Hepatocyte (in vitro differentiated cells): ENCODE data around the gene LHX3. TPM values are rescaled to one million over a fixed set of nuclear protein-coding genes. Genes with fewer than 3 reads are reported as not detected.

ENCODE experiments used
- DNase-seq: peaks from one replicate; pipeline ENCODE4 v3.0.0-alpha.2; 2016; ENCODE audit warnings: low spot score
- H2AFZ ChIP-seq: fragments of 200-600 bp; sonication (generic); 2 replicates; pipeline ENCODE4 v1.6.0; 2016; ENCODE audit warnings: antibody characterized with exemption, mild to moderate bottlenecking
- H3K27ac ChIP-seq: fragments of 200-600 bp; sonication (generic); 2 replicates; pipeline ENCODE4 v1.5.1; 2016; ENCODE audit warnings: mild to moderate bottlenecking
- H3K27me3 ChIP-seq: fragments of 200-600 bp; sonication (generic); 2 replicates; pipeline ENCODE4 v1.6.1; 2016
- H3K36me3 ChIP-seq: fragments of 200-600 bp; sonication (generic); replicated peaks from 2 replicates; pipeline ENCODE4 v1.5.1; 2016; ENCODE audit warnings: low read depth; ENCODE audit not compliant: insufficient read depth
- H3K4me1 ChIP-seq: fragments of 200-600 bp; sonication (generic); 2 replicates; pipeline ENCODE4 v1.5.1; 2016; ENCODE audit warnings: mild to moderate bottlenecking, moderate library complexity; ENCODE audit not compliant: insufficient read depth
- H3K4me2 ChIP-seq: fragments of 200-600 bp; sonication (generic); 2 replicates; pipeline ENCODE4 v1.6.0; 2016
- H3K4me3 ChIP-seq: fragments of 200-600 bp; sonication (generic); 2 replicates; pipeline ENCODE4 v1.5.1; 2016; ENCODE audit warnings: mild to moderate bottlenecking
- H3K79me2 ChIP-seq: fragments of 200-600 bp; sonication (generic); 2 replicates; pipeline ENCODE4 v1.6.0; 2017; ENCODE audit warnings: mild to moderate bottlenecking
- H3K9me2 ChIP-seq: fragments of 200-600 bp; sonication (generic); replicated peaks from 2 replicates; pipeline ENCODE4 v1.6.0; 2017; ENCODE audit warnings: mild to moderate bottlenecking; ENCODE audit not compliant: insufficient read depth
- H3K9me3 ChIP-seq: fragments of 200-600 bp; sonication (generic); 2 replicates; pipeline ENCODE4 v1.5.1; 2016; ENCODE audit warnings: low read depth, mild to moderate bottlenecking
- H4K20me1 ChIP-seq: fragments of 200-600 bp; sonication (generic); 2 replicates; pipeline ENCODE4 v1.6.0; 2016; ENCODE audit warnings: mild to moderate bottlenecking; ENCODE audit not compliant: insufficient read depth, poor library complexity, severe bottlenecking
- CTCF ChIP-seq: fragments of 200-600 bp; sonication (generic); IDR thresholded peaks from 2 replicates; pipeline ENCODE4 v1.5.1; 2016; ENCODE audit warnings: antibody characterized with exemption, mild to moderate bottlenecking; ENCODE audit not compliant: poor library complexity
- EZH2 ChIP-seq: fragments of 200-600 bp; sonication (generic); IDR thresholded peaks from 2 replicates; pipeline ENCODE4 v1.6.1; 2016; ENCODE audit warnings: antibody characterized with exemption, mild to moderate bottlenecking, borderline replicate concordance
- EZH2phosphoT487 ChIP-seq: fragments of 200-600 bp; sonication (generic); IDR thresholded peaks from one replicate; pipeline ENCODE4 v1.6.1; 2018; ENCODE audit warnings: antibody characterized with exemption, mild to moderate bottlenecking, low read depth, moderate library complexity; ENCODE audit not compliant: unreplicated experiment, severe bottlenecking
- WGBS: methylation state at CpG from one replicate; pipeline ENCODE4 v1.1.6; 2016; ENCODE audit warnings: low lambda C conversion rate; ENCODE audit errors: missing lambda C conversion rate; 5-methylcytosine and 5-hydroxymethylcytosine counted together
- polyA plus RNA-seq: library from polyadenylated mRNA; unstranded; fragments of >200 nt; fragmentation: Nextera tagmentation; extraction: Ambion mirVana; gene quantifications from 2 replicates; pipeline ENCODE4 v1.2.1, GENCODE V29; 2016
- total RNA-seq: library from RNA; depleted of rRNA; stranded (reverse); fragments of >200 nt; gene quantifications from 2 replicates; pipeline ENCODE4 v1.2.3, GENCODE V29; 2014

The LHX3 gene
- total and polyA plus RNA-seq, 2 experiments from 2014 or later, result not detected

GRCh38 chr9:136231478-136232297 is 26.8 kb upstream of the LHX3 start:
- Histone ChIP-seq H3K36me3 (no peaks in the 10 kb centered on the region), H3K9me3 (no peaks in the 10 kb centered on the region), H4K20me1 (peaks cover 5% of the 10 kb centered on the region), H3K4me3 (no peak overlapping the region), H3K27ac (no peak overlapping the region), H3K79me2 (peaks cover 22% of the 10 kb centered on the region), H3K4me2 (no peak overlapping the region), H3K27me3 (no peaks in the 10 kb centered on the region), H3K9me2 (no peaks in the 10 kb centered on the region), H2AFZ (no peak overlapping the region), H3K4me1 (no peaks in the 10 kb centered on the region)
- TF ChIP-seq EZH2phosphoT487 (no peak), EZH2 (no peak), CTCF (no peak)
- DNase-seq, result no peak
- 92% methylated on average over 28 of the region's 31 CpGs for WGBS

GRCh38 chr9:136230773-136231172 is 25.8 kb upstream of the LHX3 start:
- Histone ChIP-seq H3K27me3 (no peaks in the 10 kb centered on the region), H3K36me3 (no peaks in the 10 kb centered on the region), H3K9me3 (no peaks in the 10 kb centered on the region), H3K9me2 (no peaks in the 10 kb centered on the region), H3K79me2 (peaks cover 25% of the 10 kb centered on the region), H2AFZ (no peak overlapping the region), H3K4me1 (no peaks in the 10 kb centered on the region), H3K4me2 (no peak overlapping the region), H3K27ac (no peak overlapping the region), H4K20me1 (peaks cover 8% of the 10 kb centered on the region), H3K4me3 (no peak overlapping the region)
- WGBS, result 75% methylated on average over 9 of the region's 9 CpGs
- DNase-seq, result no peak
- TF ChIP-seq EZH2 (no peak), EZH2phosphoT487 (no peak), CTCF (no peak)

GRCh38 chr9:136230365-136230764 is 25.4 kb upstream of the LHX3 start:
- H3K4me3 ChIP-seq, result no peak overlapping the region
- H3K79me2 ChIP-seq, result peaks cover 29% of the 10 kb centered on the region
- no peak for DNase-seq
- no peaks in the 10 kb centered on the region for H3K36me3 ChIP-seq
- no peak overlapping the region for H3K27ac ChIP-seq
- H3K9me3 ChIP-seq, result no peaks in the 10 kb centered on the region
- 91% methylated on average over 10 of the region's 10 CpGs for WGBS
- no peaks in the 10 kb centered on the region for H3K27me3 ChIP-seq
- TF ChIP-seq EZH2phosphoT487 (no peak), EZH2 (no peak), CTCF (no peak)
- peaks cover 9% of the 10 kb centered on the region for H4K20me1 ChIP-seq
- H3K4me1 ChIP-seq, result no peaks in the 10 kb centered on the region
- no peak overlapping the region for H3K4me2 ChIP-seq
- no peaks in the 10 kb centered on the region for H3K9me2 ChIP-seq
- H2AFZ ChIP-seq, result no peak overlapping the region
